SKM-1 treated with dmso at 0.1 percent for 144 hours (cell line): ENCODE data around the gene EXOSC9.
"Not testable (repeated sequence)": the region's sequence is repeated elsewhere in the genome, so short reads cannot be mapped to it uniquely, and the experiment has no call there.

Experiments used
- DNase-seq: peaks from one replicate; lab custom pipeline; 2025; ENCODE audit not compliant: unreplicated experiment; lab: John Stamatoyannopoulos, UW

Gene EXOSC9, protein sequence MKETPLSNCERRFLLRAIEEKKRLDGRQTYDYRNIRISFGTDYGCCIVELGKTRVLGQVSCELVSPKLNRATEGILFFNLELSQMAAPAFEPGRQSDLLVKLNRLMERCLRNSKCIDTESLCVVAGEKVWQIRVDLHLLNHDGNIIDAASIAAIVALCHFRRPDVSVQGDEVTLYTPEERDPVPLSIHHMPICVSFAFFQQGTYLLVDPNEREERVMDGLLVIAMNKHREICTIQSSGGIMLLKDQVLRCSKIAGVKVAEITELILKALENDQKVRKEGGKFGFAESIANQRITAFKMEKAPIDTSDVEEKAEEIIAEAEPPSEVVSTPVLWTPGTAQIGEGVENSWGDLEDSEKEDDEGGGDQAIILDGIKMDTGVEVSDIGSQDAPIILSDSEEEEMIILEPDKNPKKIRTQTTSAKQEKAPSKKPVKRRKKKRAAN

DNA sequence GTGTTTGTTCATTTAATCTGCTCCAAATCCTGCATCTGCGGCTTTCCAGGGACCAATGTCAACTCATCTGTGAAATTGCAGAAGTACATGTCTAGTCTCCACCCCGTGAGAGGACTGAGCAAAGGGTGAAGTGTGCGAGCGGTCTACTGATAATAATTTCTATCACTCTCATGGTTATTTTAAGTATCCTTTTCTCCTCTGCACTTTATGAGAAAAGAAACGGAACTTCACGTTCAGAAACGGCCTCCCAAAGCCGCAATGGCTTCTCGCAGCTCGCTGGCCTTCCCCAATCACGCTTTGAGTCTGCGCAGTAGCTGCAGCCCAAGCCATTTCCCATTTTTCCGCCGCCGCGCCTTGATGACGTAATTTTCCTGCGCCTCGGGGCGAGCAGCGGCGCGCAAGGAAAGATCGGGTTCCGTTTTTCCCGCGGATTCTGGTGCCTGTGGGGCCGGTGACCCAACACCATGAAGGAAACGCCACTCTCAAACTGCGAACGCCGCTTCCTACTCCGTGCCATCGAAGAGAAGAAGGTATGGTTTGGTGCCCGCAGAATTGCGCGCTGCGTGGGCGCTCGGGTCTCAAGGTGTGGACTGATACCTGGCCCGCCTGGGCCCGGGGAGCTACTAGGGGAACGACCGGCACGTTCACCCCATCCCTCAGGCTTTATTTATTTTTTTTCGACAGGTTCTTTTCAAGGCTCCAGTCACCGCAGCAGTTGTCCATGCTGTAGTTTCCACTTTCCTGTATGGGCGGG, at the start of gene EXOSC9:
EXOSC9 (plus strand) TSS at position 363 of the 754 bp plus-strand sequence; CDS start at position 465, 102 bp downstream.
- DNase-seq: peak; percentile 86

DNA sequence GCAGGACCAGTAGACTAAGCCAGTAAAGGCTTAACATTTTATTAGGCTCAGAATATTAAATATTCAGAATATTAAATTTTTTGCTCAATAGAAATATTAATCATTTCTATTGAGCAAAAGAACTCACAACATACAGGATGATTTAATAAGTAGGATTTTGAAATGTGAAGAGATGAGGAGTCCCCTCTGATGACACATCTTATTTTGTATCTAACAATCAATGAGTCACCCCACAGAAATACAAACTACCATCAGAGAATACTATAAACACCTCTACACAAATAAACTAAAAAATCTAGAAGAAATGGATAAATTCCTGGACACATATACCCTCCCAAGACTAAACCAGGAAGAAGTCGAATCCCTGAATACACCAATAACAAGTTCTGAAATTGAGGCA, 49.0 kb upstream of the EXOSC9 start:
- not testable (repeated sequence) for DNase-seq

DNA sequence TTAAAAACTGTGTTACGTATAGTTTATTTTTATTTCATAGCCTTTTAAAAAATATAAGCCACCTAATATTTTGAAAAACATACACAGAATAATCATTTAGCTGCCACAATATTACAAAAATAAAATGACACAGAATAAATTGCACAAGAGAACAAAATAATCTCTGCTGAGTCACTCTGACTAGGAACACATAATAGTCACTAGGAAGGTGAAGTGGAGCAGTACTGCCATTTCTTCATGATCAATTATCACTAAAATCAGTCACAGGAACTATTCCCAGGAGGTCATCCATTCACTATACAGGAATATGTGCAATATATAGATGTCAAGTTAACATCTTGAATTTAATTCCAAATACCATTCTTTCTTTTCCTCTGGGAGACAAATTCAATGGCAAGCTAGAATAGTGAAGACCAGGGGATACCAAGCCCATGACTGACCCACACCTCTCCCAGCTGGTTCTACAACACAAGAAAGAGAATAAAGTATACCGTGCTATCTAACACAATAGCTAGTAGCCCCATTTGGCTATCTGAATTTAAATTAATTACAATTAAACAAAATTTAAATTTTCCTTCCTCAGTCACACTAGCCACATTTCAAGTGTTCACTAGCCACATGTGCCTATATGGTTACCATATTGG, 42.1 kb upstream of the EXOSC9 start:
- no peak for DNase-seq

DNA sequence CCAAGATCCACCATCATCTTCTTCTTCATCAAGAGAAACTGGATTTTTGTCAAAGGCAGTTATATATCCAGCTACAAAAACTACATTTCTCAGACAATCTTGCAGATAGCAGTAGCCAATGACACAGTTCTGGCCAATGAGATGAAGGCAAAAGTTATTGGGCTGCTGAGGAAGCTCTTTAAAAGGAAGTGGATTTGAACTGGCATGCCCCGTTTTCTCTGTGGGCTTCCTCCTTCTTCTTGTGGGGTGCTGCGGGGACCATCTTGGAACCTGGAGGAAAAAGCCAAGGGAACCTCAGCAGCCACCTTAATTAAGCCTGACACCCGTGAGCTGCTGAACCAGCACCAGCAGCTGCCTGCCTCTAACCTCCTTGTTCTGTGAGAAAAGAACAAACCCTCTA, 40.9 kb upstream of the EXOSC9 start:
- DNase-seq: no peak

DNA sequence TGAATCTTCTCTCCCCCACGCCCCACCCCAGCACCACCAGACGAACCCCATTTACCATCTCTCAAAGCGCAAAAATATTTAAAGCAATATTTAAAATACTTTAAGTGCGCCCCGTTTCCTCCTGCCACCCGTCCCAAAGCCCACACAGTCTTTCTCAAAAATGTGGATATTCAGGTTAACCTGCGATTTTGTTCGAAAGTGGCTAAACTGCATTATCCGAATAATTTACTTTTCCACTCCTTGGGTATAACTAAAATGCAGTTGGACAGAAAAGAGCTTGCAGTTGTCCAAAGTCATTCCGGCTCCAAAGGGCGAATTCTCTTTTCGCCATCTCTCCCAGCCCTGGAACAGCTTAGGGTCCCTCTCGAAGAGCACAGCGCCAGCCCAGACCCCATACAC, 36.8 kb upstream of the EXOSC9 start:
- no peak for DNase-seq

DNA sequence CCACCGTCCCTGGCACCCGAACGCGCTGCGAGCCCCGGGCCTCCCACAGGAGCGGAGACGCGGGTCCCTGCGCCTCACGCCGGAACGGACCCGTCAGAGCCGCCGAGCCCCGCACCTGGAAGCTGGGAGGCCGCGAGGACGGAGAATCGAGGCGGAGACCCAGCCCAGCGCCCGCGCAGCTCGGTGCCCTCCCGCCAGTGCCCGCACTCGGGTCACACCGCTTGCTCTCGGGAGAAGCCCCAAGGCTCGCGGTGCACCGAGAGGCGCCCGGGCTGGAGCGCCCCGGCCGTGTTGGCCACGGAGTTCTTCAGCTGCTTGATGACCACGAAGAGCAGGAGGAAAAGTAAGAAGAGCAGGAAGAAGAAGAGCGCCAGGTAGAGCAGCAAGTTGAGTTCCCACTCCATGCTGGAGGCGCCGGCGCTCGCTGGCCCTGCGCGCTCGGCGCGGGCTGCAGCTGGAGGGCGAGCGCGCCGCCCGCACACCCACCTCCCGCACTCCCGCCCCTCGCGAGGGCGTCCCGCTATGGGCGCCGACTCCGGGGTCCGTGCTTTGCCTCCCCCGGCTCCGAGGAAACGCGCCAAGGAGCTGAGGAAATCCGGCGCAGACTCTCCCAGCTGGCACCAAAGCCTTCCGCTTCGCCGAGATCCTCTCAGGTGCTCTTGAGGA, 36.3 kb upstream of the EXOSC9 start, which contains the start of gene SMIM43:
SMIM43 (minus strand) TSS at position 463 of the 666 bp plus-strand sequence; CDS start at position 404, 59 bp downstream.
- no peak for DNase-seq

DNA sequence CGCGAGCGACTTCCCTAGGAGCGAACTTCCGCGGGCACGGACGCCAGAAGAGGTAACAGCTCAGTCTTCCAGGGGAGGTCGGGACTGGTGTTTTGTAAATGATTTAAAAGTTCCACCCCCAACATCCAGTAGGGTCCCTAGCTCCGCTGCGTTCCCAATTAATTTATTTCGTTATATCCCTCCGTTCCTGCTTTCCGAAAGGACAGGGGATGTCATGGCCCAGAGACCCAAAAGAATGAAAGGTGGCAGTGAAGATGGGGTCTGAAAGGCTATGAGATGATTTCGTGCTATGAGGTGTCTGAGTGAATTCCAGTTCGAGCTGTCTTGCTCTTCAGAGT, 35.8 kb upstream of the EXOSC9 start:
- DNase-seq: peak; percentile 53

DNA sequence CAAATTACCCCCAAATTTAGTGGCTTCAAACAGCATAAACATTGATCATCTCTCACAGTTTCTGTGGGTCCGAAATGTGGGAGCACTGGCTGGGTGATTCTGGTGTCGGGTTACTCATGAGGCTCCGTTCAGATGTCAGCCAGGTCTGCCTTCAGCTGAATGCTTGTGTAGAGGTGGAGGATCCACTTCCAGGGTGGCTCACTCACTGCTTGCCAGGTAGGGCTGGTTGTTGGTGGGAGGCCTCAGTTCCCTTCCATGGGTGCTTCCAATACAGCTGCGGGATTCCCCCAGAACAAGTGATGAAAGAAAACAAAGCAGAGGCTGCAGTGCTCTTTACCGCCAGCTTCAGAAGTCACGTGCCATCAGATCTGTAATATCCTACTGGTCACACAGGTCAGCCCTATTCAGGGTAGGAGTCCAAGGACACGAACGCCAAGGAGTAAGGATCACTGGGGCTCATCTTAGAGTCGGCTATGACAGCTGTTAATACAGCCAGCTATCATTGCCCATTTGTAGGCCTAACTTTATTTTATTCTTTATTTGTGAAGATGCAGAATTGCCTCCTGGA, 35.1 kb upstream of the EXOSC9 start:
- no peak for DNase-seq

DNA sequence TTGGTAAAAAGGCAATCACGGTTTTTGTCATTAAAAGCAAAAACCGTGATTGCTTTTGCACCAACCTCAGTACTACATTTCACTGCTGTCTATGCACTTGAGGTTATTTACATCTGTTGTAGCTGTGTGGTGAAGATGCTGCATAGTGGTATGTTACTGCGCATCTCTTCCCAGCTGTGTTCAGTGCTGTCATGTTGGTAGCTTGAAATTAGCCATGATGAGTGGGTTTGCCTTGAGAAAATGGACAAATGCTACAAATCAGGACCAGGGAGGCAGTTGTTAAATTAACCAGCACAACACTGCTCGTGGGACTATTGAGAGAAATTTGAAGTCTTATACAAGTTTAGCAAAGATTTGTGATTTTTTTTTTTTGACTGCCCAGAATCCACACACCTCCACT, 34.0 kb upstream of the EXOSC9 start:
- DNase-seq: no peak

DNA sequence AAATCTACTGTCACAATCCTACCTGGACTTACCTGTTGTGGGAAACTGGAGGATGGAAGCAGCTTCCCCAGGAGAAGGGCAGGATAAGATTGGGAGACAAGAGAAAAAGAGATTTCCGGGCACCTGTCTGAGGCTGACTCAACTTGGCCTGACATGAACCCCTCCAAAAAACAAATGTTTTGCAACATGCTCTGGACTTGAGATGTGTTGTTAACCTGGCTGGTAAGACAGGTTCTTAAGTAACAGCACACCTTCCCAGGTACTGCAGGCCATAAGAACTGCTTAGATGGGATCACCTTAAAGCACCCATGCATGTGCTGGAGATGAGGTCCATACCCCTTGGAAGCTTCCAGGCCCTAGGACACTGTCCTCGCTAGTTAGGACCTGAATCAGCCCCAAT, 31.8 kb upstream of the EXOSC9 start:
- DNase-seq: no peak

DNA sequence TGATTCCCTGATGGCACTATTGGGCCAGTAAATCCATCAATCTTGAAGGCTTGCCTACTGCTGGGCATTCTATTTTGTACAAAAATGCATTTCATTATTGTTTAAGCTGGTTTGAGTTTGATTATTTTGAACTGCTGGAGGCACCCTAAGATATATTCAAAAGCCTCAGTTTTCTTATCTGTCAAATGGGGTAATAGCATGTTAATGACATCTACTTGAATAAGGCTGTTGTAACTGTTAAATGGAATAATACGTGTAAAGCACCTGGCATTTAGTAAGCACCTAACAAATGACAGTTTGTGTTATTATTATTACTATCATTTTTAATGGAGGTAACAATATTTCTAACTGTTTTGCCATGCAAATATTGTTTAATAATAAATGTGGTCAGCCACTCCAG, 29.3 kb upstream of the EXOSC9 start:
- DNase-seq: no peak

DNA sequence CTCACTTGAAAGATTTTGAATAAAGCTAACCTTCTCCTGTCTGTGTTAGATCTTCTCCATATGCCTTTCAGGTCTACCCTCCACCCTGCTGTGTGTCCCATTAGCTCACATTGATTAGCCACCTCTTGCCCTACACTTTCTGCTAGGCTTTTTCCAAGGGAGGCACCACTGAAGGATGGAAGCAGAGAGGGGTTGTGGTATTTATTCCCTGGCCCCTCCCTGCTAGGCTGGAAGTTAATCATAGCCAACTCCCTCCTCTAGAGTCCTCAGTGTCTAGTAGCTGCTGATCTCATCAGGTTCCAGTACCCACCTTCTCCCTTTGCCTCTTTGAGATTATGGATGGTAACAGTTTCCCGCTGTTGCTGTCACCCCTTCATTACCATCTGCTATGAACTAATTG, 27.2 kb upstream of the EXOSC9 start:
- DNase-seq: no peak

DNA sequence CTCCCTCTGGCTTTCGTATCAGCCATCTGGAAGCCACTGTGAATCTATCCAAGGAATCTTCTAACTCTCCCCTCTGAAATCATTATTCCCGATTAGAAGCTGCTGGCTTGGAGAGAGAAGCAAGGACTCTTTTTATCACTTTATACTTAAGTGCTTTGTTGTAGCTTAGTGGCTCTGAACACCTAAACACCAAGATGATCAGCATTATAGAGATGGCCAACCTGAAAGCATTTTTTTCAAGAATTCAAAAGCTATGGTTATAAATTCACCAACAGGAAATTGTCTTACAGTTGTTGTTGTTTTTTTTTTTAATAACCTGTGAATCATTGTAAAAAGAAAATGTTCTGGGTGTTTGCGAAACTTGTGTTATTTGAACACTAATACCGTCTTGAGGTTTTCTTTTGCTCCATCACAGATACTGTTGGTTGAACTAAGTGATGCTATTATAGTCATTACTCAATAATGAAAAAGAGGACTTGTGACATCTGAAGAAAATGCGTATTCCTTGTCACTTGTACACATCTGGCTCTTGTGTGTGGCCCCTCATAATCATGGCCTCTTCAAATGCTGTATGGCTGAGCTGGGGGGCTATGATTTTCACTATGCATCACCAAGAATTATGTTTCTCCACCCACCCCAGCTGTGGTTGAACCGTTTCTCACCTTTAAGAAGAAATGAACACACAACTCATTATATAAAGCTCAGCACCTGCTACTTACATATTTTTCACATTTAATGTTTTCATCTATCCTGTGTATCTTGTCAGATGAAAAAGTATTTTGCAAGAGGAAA, 24.3 kb upstream of the EXOSC9 start:
- DNase-seq: no peak

DNA sequence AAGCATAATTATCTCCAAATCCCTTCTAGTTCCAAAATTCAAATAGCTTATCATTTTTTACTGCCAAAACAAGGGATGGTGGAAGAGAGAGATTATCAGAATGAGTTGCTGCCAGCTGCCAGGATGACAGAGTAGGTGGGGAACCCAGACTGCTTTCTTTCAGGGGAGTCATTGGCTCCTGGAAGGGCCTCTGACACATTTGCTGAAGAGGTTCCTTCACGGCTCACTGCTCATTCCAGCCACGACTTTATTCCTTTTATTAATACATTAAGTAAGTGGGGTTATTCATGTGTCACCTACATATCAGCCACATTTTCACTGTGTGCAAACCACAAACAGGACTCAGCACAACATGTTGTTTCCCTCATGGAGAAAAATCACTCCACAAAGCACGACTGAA, 23.5 kb upstream of the EXOSC9 start:
- DNase-seq: no peak

DNA sequence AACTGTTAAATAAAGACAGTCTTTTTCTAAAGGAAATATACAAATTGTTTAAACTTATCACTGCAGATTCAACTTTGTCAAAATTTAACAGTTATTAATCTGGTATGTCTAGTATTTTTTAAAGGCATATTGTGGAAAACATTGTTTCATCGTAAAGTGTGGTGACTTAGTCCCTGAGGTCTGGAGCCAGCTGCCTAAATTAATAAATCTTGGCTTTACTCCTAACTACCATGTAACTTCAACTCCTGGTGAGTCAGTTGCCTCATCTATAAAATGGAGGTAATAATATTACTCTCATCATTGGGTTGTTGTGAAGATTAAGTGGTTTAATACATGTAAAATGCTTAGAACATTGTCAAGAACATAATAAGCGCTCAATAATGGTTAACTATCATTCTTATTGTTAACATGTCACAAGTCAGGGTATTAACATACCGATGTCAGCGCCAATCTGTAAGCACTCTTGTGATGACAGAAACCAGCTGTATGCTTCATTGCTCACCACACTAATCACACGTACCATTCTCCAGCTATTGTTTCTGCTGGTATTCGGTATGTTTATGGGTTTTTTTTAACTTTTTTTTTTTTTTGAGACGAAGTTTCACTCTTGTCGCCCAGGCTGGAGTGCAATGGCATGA, 22.0 kb upstream of the EXOSC9 start:
- DNase-seq: no peak

DNA sequence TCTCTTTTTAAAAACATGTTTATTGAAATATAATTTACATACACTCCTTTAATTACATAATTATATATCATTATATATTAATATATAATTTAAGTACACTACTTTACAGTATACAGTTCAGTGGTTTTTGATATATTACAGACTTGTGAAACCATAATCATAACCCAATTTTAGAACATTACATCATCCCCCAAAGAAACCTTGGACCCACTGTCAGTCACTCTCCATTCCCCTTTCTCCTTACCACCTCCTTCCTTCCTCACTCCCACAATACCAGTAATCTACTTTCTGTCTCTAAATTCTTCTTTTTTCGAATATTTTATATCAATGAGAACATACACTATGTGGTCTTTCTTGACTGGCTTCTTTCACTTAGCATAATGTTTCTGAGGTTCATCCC, 17.9 kb upstream of the EXOSC9 start:
- no peak for DNase-seq

DNA sequence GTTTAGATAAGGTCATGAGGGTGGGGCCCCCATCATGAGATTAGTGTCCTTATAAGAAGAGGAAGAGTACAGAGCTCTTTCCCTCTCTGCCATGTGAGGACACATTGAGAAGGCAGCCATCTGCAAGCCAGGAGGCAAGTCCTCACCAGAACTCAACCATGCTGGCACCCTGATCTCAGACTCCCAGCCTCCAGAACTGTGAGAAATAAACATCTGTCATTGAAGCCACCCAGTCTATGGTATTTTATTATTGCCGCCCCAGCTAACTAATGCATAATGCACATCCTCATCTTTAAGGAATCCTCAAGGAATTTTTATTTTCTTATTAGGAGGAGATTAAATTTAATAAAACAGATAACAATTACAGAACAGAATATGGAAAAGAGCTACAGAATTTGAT, 16.7 kb upstream of the EXOSC9 start:
- DNase-seq: no peak

DNA sequence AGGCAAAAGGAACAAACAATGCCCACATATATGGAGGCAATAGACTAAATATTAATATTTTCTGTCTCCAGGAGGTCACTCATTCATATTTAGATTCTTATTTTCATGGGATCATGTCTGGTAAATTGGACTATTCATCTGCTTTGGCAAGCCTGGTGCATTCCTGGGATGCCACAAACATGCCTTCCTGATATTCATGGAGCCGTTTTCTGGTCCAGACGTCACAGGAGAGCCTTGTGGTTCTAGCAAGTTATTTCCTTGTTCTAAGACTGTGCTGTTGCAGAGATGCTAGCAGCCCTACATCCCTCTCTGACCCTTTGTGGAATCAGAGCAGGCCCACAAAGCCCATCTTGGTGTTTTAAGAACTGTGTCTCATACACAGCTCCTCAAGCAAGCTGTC, 16.1 kb upstream of the EXOSC9 start:
- no peak for DNase-seq

DNA sequence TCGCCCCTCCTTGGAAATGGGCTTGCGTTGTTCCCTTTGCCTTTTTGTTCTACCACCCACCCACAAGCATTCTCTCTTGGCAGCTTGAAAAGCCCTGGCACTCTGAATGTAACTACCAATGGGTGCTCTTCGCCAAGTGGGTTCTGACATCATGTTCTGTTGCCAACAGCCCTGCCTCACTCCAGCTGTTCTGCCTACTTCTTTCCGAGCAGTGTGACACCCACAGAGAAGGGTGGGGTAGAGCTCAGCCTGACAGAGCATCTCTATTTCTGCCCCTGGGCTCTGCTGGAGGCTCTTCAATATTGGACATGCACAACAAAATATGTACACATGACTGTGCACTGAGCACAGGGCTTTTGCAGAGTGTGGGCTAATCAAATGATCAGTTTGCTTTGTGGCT, 15.6 kb upstream of the EXOSC9 start:
- DNase-seq: no peak

DNA sequence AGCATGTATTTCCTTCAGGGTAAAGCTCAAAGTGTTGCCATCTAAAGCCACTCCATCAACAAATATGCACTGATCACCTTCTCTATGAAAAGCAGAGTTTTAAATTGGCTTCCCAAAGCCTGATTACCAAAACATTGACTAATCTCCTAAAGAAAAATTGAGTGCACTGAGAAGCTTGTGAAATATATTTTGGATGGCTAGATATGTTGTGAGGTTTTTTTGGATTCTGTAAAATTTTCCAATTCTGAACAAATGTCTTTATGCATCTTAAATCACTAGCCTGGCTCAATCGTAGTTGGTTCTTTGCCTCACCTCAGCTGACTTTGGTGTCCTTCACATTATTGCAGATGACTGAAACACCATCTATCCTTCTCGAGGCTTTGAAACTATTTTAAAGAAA, 14.9 kb upstream of the EXOSC9 start:
- DNase-seq: no peak
